GM23338 (cell line): ENCODE measurements around the gene DMRT1. TPM values are rescaled to one million over a fixed set of nuclear protein-coding genes. Genes with fewer than 3 reads are reported as not detected.

Source experiments
- ATAC-seq: fragments of 200-7000 bp; cut with Tn5 transposase; 3 replicates; pipeline ENCODE4 v1.9.1; 2020
- DNase-seq: peaks from one replicate; pipeline ENCODE4 v3.0.0-alpha.2; 2015; ENCODE audit warnings: low spot score
- H2AFZ ChIP-seq: fragments of 200-600 bp; sonication (generic); 2 replicates; pipeline ENCODE4 v1.8.0; 2016; ENCODE audit warnings: antibody characterized with exemption, mild to moderate bottlenecking, moderate library complexity
- H3F3A ChIP-seq: fragments of 200-600 bp; sonication (generic); replicated peaks from 2 replicates; pipeline ENCODE4 v1.8.0; 2017; ENCODE audit warnings: antibody characterized with exemption, mixed run types, low read depth
- H3K27ac ChIP-seq: fragments of 200-600 bp; sonication (generic); 2 replicates; pipeline ENCODE4 v1.6.1; 2016; ENCODE audit warnings: low read depth
- H3K27me3 ChIP-seq: fragments of 200-600 bp; sonication (generic); 2 replicates; pipeline ENCODE4 v1.8.0; 2016; ENCODE audit warnings: mild to moderate bottlenecking, mixed run types, moderate library complexity; ENCODE audit not compliant: insufficient read depth
- H3K36me3 ChIP-seq: fragments of 200-600 bp; sonication (generic); 2 replicates; pipeline ENCODE4 v1.8.0; 2016; ENCODE audit warnings: mild to moderate bottlenecking; ENCODE audit not compliant: insufficient read depth
- H3K4me1 ChIP-seq: fragments of 200-600 bp; sonication (generic); 2 replicates; pipeline ENCODE4 v1.8.0; 2016; ENCODE audit warnings: mild to moderate bottlenecking, moderate library complexity; ENCODE audit not compliant: insufficient read depth
- H3K4me2 ChIP-seq: fragments of 200-600 bp; sonication (generic); 2 replicates; pipeline ENCODE4 v1.7.1; 2017; ENCODE audit warnings: mixed run types
- H3K4me3 ChIP-seq: fragments of 200-600 bp; sonication (generic); 2 replicates; pipeline ENCODE4 v1.6.1; 2016; ENCODE audit warnings: mixed run types
- H3K79me2 ChIP-seq: fragments of 200-600 bp; sonication (generic); replicated peaks from 2 replicates; pipeline ENCODE4 v1.8.0; 2017; ENCODE audit warnings: mild to moderate bottlenecking; ENCODE audit not compliant: insufficient read depth
- H3K9me2 ChIP-seq: fragments of 200-600 bp; sonication (generic); 2 replicates; pipeline ENCODE4 v1.8.0; 2017; ENCODE audit not compliant: insufficient read depth
- H4K20me1 ChIP-seq: fragments of 200-600 bp; sonication (generic); replicated peaks from 2 replicates; pipeline ENCODE4 v1.8.0; 2017; ENCODE audit warnings: mild to moderate bottlenecking; ENCODE audit not compliant: insufficient read depth
- H3K27ac Mint-ChIP-seq: 2 replicates; pipeline ENCODE4 v1.8.0; 2020; ENCODE audit warnings: inconsistent platforms, mild to moderate bottlenecking, moderate library complexity, mixed read lengths
- H3K27me3 Mint-ChIP-seq: 3 replicates; pipeline ENCODE4 v1.8.0; 2022; ENCODE audit warnings: low read depth, mild to moderate bottlenecking, moderate library complexity, mixed read lengths, inconsistent platforms; ENCODE audit not compliant: insufficient read depth, poor library complexity
- H3K36me3 Mint-ChIP-seq: 3 replicates; pipeline ENCODE4 v1.8.0; 2021; ENCODE audit warnings: low read depth, mild to moderate bottlenecking, inconsistent platforms, moderate library complexity, mixed read lengths
- H3K4me1 Mint-ChIP-seq: 3 replicates; pipeline ENCODE4 v1.8.0; 2020; ENCODE audit warnings: mild to moderate bottlenecking, inconsistent platforms, mixed read lengths
- H3K4me3 Mint-ChIP-seq: 3 replicates; pipeline ENCODE4 v1.8.0; 2021; ENCODE audit warnings: moderate library complexity, mild to moderate bottlenecking, inconsistent platforms, mixed read lengths
- H3K9me3 Mint-ChIP-seq: 3 replicates; pipeline ENCODE4 v1.8.0; 2020; ENCODE audit warnings: moderate library complexity, mild to moderate bottlenecking, inconsistent platforms, mixed read lengths
- EZH2phosphoT487 ChIP-seq: fragments of 200-600 bp; sonication (generic); IDR thresholded peaks from one replicate; pipeline ENCODE4 v1.8.1; 2018; ENCODE audit warnings: antibody characterized with exemption; ENCODE audit not compliant: unreplicated experiment
- JUNB ChIP-seq: IDR thresholded peaks from one replicate; pipeline ENCODE4 v1.6.1; 2016; ENCODE audit warnings: antibody characterized with exemption; ENCODE audit not compliant: unreplicated experiment
- NANOG ChIP-seq: IDR thresholded peaks from 2 replicates; pipeline ENCODE4 v1.6.1; 2016; ENCODE audit warnings: antibody characterized with exemption, borderline replicate concordance
- POLR2AphosphoS5 ChIP-seq: IDR thresholded peaks from 2 replicates; pipeline ENCODE4 v1.6.1; 2016; ENCODE audit warnings: antibody characterized with exemption, low read depth
- polyA plus RNA-seq: library from polyadenylated mRNA; unstranded; fragments of >200 nt; fragmentation: Nextera tagmentation; extraction: Ambion mirVana; gene quantifications from 2 replicates; pipeline ENCODE4 v1.2.1, GENCODE V29; 2016
- total RNA-seq: library from RNA; depleted of rRNA; stranded (reverse); fragments of >200 nt; shearing (Covaris generic); gene quantifications from 2 replicates; pipeline ENCODE4 v1.2.3, GENCODE V29; 2014
- TF ChIP-seq, protein P1 (sequence below): fragments of 250-450 bp; sonication (Bioruptor Pico); IDR thresholded peaks from 2 replicates; pipeline ENCODE4 v1.5.0; 2020; ENCODE audit warnings: mild to moderate bottlenecking, moderate library complexity
- TF ChIP-seq, protein P2 (sequence below): IDR thresholded peaks from one replicate; pipeline ENCODE4 v1.6.1; 2018; ENCODE audit warnings: antibody characterized with exemption; ENCODE audit not compliant: unreplicated experiment
- TF ChIP-seq, protein P3 (sequence below): IDR thresholded peaks from 2 replicates; pipeline ENCODE4 v1.6.1; 2016; ENCODE audit warnings: antibody characterized with exemption

DMRT1 gene
- total and polyA plus RNA-seq, 2 experiments from 2014 or later = not detected

DNA sequence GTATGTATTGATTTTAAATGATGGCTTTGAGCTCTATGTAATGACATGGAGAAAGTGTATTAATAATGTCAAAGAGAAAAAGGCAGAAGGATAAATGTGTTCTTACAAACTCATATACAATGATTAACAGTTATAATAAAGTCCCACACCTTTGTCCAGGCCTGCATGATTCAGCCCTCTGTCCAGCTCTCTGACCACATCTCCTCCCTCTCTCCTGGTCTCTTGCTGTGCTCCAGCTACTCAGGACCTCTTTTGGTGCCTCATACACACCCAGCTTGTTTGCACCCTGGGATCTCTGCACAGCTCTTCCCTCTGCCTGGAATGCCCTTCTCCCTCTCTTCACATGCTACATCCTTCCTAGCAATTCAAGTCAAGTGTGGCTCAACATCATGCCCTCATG is 37.5 kb upstream of the DMRT1 start:
- no peak for ATAC-seq

More for the DNA sequence above, 37.5 kb upstream of the DMRT1 start:
- H3K4me1 ChIP-seq = no peaks in the 10 kb centered on the region; the same call in 1 of the 2 replicates
- Mint-ChIP-seq H3K27me3 (peaks cover 5% of the 10 kb centered on the region), H3K36me3 (peaks cover 3% of the 10 kb centered on the region; the same call in 2 of the 3 replicates), H3K27ac (no peak overlapping the region), H3K4me1 (peaks cover 3% of the 10 kb centered on the region; the same call in 2 of the 3 replicates), H3K4me3 (no peak overlapping the region), H3K9me3 (peaks cover 5% of the 10 kb centered on the region; the same call in 2 of the 3 replicates)
- no peak overlapping the region for H3K4me2 ChIP-seq
- no peak overlapping the region for H3K4me3 ChIP-seq
- no peaks in the 10 kb centered on the region for H3F3A ChIP-seq
- TF ChIP-seq NANOG = no peak
- TF ChIP-seq, protein P1, sequence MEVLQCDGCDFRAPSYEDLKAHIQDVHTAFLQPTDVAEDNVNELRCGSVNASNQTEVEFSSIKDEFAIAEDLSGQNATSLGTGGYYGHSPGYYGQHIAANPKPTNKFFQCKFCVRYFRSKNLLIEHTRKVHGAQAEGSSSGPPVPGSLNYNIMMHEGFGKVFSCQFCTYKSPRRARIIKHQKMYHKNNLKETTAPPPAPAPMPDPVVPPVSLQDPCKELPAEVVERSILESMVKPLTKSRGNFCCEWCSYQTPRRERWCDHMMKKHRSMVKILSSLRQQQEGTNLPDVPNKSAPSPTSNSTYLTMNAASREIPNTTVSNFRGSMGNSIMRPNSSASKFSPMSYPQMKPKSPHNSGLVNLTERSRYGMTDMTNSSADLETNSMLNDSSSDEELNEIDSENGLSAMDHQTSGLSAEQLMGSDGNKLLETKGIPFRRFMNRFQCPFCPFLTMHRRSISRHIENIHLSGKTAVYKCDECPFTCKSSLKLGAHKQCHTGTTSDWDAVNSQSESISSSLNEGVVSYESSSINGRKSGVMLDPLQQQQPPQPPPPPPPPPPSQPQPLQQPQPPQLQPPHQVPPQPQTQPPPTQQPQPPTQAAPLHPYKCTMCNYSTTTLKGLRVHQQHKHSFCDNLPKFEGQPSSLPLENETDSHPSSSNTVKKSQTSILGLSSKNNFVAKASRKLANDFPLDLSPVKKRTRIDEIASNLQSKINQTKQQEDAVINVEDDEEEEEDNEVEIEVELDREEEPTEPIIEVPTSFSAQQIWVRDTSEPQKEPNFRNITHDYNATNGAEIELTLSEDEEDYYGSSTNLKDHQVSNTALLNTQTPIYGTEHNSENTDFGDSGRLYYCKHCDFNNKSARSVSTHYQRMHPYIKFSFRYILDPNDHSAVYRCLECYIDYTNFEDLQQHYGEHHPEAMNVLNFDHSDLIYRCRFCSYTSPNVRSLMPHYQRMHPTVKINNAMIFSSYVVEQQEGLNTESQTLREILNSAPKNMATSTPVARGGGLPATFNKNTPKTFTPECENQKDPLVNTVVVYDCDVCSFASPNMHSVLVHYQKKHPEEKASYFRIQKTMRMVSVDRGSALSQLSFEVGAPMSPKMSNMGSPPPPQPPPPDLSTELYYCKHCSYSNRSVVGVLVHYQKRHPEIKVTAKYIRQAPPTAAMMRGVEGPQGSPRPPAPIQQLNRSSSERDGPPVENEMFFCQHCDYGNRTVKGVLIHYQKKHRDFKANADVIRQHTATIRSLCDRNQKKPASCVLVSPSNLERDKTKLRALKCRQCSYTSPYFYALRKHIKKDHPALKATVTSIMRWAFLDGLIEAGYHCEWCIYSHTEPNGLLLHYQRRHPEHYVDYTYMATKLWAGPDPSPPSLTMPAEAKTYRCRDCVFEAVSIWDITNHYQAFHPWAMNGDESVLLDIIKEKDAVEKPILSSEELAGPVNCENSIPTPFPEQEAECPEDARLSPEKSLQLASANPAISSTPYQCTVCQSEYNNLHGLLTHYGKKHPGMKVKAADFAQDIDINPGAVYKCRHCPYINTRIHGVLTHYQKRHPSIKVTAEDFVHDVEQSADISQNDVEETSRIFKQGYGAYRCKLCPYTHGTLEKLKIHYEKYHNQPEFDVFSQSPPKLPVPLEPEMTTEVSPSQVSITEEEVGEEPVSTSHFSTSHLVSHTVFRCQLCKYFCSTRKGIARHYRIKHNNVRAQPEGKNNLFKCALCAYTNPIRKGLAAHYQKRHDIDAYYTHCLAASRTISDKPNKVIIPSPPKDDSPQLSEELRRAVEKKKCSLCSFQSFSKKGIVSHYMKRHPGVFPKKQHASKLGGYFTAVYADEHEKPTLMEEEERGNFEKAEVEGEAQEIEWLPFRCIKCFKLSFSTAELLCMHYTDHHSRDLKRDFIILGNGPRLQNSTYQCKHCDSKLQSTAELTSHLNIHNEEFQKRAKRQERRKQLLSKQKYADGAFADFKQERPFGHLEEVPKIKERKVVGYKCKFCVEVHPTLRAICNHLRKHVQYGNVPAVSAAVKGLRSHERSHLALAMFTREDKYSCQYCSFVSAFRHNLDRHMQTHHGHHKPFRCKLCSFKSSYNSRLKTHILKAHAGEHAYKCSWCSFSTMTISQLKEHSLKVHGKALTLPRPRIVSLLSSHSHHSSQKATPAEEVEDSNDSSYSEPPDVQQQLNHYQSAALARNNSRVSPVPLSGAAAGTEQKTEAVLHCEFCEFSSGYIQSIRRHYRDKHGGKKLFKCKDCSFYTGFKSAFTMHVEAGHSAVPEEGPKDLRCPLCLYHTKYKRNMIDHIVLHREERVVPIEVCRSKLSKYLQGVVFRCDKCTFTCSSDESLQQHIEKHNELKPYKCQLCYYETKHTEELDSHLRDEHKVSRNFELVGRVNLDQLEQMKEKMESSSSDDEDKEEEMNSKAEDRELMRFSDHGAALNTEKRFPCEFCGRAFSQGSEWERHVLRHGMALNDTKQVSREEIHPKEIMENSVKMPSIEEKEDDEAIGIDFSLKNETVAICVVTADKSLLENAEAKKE (CRISPR knock-in tag) = no peak
- no peak for TF ChIP-seq EZH2phosphoT487
- no peak for TF ChIP-seq POLR2AphosphoS5
- TF ChIP-seq JUNB = no peak
- TF ChIP-seq, protein P2, sequence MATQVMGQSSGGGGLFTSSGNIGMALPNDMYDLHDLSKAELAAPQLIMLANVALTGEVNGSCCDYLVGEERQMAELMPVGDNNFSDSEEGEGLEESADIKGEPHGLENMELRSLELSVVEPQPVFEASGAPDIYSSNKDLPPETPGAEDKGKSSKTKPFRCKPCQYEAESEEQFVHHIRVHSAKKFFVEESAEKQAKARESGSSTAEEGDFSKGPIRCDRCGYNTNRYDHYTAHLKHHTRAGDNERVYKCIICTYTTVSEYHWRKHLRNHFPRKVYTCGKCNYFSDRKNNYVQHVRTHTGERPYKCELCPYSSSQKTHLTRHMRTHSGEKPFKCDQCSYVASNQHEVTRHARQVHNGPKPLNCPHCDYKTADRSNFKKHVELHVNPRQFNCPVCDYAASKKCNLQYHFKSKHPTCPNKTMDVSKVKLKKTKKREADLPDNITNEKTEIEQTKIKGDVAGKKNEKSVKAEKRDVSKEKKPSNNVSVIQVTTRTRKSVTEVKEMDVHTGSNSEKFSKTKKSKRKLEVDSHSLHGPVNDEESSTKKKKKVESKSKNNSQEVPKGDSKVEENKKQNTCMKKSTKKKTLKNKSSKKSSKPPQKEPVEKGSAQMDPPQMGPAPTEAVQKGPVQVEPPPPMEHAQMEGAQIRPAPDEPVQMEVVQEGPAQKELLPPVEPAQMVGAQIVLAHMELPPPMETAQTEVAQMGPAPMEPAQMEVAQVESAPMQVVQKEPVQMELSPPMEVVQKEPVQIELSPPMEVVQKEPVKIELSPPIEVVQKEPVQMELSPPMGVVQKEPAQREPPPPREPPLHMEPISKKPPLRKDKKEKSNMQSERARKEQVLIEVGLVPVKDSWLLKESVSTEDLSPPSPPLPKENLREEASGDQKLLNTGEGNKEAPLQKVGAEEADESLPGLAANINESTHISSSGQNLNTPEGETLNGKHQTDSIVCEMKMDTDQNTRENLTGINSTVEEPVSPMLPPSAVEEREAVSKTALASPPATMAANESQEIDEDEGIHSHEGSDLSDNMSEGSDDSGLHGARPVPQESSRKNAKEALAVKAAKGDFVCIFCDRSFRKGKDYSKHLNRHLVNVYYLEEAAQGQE = no peak
- TF ChIP-seq, protein P3, sequence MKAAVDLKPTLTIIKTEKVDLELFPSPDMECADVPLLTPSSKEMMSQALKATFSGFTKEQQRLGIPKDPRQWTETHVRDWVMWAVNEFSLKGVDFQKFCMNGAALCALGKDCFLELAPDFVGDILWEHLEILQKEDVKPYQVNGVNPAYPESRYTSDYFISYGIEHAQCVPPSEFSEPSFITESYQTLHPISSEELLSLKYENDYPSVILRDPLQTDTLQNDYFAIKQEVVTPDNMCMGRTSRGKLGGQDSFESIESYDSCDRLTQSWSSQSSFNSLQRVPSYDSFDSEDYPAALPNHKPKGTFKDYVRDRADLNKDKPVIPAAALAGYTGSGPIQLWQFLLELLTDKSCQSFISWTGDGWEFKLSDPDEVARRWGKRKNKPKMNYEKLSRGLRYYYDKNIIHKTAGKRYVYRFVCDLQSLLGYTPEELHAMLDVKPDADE = no peak
- H3K9me2 ChIP-seq = no peaks in the 10 kb centered on the region
- H3K79me2 ChIP-seq = no peaks in the 10 kb centered on the region
- H4K20me1 ChIP-seq = no peaks in the 10 kb centered on the region
- H3K36me3 ChIP-seq = no peaks in the 10 kb centered on the region
- H2AFZ ChIP-seq = no peak overlapping the region
- no peak overlapping the region for H3K27ac ChIP-seq
- no peaks in the 10 kb centered on the region for H3K27me3 ChIP-seq
- no peak for DNase-seq
